NOMO-1 treated with DMSO at 0.1 percent for 48 hours (cell line): ENCODE data around the gene EVA1A.

Experiments used
- DNase-seq: peaks from one replicate; lab custom pipeline; 2025; ENCODE audit not compliant: unreplicated experiment; lab: John Stamatoyannopoulos, UW

Gene EVA1A

GRCh38 chr2:75592030-75592429 lies 31.3 kb upstream of the EVA1A start:
- peak; percentile 16 for DNase-seq

GRCh38 chr2:75589391-75590105 lies 28.8 kb upstream of the EVA1A start:
- no peak for DNase-seq

- no peak for DNase-seq
Observed at GRCh38 chr2:75587954-75588587, 27.3 kb upstream of the EVA1A start.

GRCh38 chr2:75586971-75587370 lies 26.2 kb upstream of the EVA1A start:
- DNase-seq, result no peak

- no peak for DNase-seq
Observed at GRCh38 chr2:75582840-75583239, 22.1 kb upstream of the EVA1A start.

GRCh38 chr2:75580606-75581005 lies 19.9 kb upstream of the EVA1A start:
- DNase-seq, result no peak

- DNase-seq, result no peak
Observed at GRCh38 chr2:75580156-75580555, 19.4 kb upstream of the EVA1A start.

- no peak for DNase-seq
Observed at GRCh38 chr2:75579186-75579585, 18.4 kb upstream of the EVA1A start.

- DNase-seq, result no peak
Observed at GRCh38 chr2:75577280-75577679, 16.5 kb upstream of the EVA1A start.

GRCh38 chr2:75574106-75574505 lies 13.4 kb upstream of the EVA1A start:
- no peak for DNase-seq

- no peak for DNase-seq
Observed at GRCh38 chr2:75573145-75573878, 12.6 kb upstream of the EVA1A start.

GRCh38 chr2:75571730-75572430 lies 11.1 kb upstream of the EVA1A start:
- no peak for DNase-seq

GRCh38 chr2:75570948-75571729 lies 10.4 kb upstream of the EVA1A start:
- no peak for DNase-seq

GRCh38 chr2:75570024-75570947 lies 9.5 kb upstream of the EVA1A start:
- DNase-seq, result no peak

GRCh38 chr2:75569546-75569945 lies 8.8 kb upstream of the EVA1A start:
- DNase-seq, result no peak

GRCh38 chr2:75568174-75568573 lies 7.4 kb upstream of the EVA1A start:
- DNase-seq, result no peak

GRCh38 chr2:75565472-75566462 lies 5.0 kb upstream of the EVA1A start:
- no peak for DNase-seq

- no peak for DNase-seq
Observed at GRCh38 chr2:75564713-75565359, 4.1 kb upstream of the EVA1A start.
